Astrocyte of the spinal cord (primary cell): ENCODE measurements around the gene BTAF1.

ENCODE experiments used
- DNase-seq: peaks from one replicate; pipeline ENCODE4 v3.0.0; 2011; ENCODE audit warnings: low read depth, low spot score
- H3K4me3 ChIP-seq: 2 replicates; pipeline ENCODE4 v1.5.1; 2011; ENCODE audit warnings: low read depth, mild to moderate bottlenecking, low read length, moderate library complexity
- in situ Hi-C: cut with HindIII; loops from 2 replicates; pipeline ENCODE4 v1.10.0; 2017; ENCODE audit warnings: low sequenced_read_pairs
- TF ChIP-seq, protein P1 (sequence below): IDR thresholded peaks from 2 replicates; pipeline ENCODE4 v1.5.1; 2012; ENCODE audit warnings: low read depth, mild to moderate bottlenecking, low read length, inconsistent platforms

BTAF1 gene

DNA sequence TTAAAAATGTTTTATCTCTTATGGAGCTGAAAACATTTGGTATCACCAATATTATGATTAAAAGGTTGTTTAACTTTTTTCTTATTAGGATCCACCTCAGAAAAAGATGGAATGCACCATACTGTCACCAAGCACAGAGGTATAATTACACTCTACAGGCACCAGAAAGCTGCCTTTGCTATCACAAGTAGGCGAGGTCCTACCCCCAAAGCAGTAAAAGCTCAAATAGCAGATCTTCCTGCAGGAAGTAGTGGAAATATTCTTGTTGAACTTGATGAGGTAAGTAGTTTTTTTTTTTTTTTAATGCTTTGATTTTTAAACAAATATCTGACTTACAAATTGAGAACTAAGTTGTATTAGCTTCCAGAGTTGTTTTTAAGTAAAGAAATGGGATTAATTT is 68.5 kb downstream of the BTAF1 start:
- no peak for DNase-seq
- in situ Hi-C loops, result no loop called here
- no peak overlapping the region for H3K4me3 ChIP-seq
- TF ChIP-seq, protein P1, sequence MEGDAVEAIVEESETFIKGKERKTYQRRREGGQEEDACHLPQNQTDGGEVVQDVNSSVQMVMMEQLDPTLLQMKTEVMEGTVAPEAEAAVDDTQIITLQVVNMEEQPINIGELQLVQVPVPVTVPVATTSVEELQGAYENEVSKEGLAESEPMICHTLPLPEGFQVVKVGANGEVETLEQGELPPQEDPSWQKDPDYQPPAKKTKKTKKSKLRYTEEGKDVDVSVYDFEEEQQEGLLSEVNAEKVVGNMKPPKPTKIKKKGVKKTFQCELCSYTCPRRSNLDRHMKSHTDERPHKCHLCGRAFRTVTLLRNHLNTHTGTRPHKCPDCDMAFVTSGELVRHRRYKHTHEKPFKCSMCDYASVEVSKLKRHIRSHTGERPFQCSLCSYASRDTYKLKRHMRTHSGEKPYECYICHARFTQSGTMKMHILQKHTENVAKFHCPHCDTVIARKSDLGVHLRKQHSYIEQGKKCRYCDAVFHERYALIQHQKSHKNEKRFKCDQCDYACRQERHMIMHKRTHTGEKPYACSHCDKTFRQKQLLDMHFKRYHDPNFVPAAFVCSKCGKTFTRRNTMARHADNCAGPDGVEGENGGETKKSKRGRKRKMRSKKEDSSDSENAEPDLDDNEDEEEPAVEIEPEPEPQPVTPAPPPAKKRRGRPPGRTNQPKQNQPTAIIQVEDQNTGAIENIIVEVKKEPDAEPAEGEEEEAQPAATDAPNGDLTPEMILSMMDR, result no peak

GRCh38 chr10:91996266-91996665 is 72.7 kb downstream of the BTAF1 start:
- in situ Hi-C loops, result no loop called here
- no peak overlapping the region for H3K4me3 ChIP-seq
- TF ChIP-seq, protein P1, result no peak
- no peak for DNase-seq

DNA sequence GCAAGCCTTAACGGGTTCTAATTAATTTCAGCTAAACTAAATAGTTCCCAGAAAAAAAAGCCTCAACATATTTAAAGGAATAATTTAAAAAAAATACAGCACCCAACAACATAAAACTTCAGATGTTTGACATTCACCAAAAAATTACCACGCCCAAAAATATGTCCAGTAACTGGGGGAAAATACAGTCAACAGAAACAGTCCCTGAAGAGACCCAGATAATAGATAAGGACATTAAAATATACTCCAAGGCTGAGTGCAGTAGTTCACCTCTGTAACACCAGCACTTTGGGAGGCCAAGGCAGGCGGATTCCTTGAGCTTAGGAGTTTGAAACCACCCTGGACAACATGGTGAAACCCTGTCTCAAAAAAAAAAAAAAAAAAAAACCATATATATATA is 78.0 kb downstream of the BTAF1 start:
- TF ChIP-seq, protein P1, result no peak
- in situ Hi-C loops, result no loop called here

GRCh38 chr10:92001995-92002394 is 78.4 kb downstream of the BTAF1 start:
- no peak overlapping the region for H3K4me3 ChIP-seq
- TF ChIP-seq, protein P1, result no peak
- no peak for DNase-seq
- in situ Hi-C loops, result no loop called here

More for the DNA sequence above, 78.0 kb downstream of the BTAF1 start:
- DNase-seq, result no peak
- no peak overlapping the region for H3K4me3 ChIP-seq

DNA sequence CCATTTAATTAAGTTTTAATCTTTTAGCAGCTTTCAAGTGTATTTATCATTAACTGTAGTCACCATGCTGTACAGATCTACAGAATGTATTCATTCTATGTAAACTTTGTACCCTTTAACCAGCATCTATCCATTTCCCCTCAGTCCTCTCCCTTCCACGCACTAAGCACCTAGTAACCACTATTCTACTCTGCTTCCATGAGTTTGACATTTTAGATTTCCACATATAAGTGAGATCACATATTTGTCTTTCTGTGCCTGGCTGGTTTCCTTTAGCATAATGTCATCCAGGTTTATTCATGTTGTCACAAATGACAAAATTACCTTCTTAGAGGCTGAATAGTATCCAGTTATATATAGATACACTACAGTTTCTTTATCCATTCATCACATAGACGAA is 79.7 kb downstream of the BTAF1 start:
- no peak for DNase-seq
- H3K4me3 ChIP-seq, result no peak overlapping the region
- in situ Hi-C loops, result no loop called here
- TF ChIP-seq, protein P1, result no peak

GRCh38 chr10:92005978-92006377 is 82.4 kb downstream of the BTAF1 start:
- in situ Hi-C loops, result no loop called here
- H3K4me3 ChIP-seq, result no peak overlapping the region
- DNase-seq, result no peak
- TF ChIP-seq, protein P1, result no peak

GRCh38 chr10:92009445-92009844 is 85.9 kb downstream of the BTAF1 start:
- no peak for DNase-seq
- in situ Hi-C loops, result no loop called here
- TF ChIP-seq, protein P1, result no peak
- H3K4me3 ChIP-seq, result no peak overlapping the region
